ENCODE data around the gene ADRB2.

DNA sequence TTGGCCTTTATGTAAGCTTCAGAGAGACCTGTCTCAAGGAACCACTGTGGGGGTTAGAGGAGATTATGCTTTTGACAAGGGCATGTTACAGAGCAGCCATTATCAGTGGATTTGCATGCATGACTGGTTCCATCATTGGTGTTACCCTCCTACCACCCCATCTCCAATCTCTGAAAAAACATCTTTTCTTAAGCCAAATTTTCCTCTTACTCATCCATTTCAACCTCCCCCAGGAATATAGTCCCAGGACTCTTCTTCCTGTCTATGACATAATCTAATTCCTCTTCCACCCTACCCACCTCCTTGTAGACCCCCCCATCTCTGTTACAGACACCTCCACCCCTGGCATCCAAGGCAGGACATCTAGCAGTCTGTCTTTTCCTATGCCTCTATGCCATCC lies 33.1 kb upstream of the ADRB2 start:
- TF ChIP-seq, protein P1, sequence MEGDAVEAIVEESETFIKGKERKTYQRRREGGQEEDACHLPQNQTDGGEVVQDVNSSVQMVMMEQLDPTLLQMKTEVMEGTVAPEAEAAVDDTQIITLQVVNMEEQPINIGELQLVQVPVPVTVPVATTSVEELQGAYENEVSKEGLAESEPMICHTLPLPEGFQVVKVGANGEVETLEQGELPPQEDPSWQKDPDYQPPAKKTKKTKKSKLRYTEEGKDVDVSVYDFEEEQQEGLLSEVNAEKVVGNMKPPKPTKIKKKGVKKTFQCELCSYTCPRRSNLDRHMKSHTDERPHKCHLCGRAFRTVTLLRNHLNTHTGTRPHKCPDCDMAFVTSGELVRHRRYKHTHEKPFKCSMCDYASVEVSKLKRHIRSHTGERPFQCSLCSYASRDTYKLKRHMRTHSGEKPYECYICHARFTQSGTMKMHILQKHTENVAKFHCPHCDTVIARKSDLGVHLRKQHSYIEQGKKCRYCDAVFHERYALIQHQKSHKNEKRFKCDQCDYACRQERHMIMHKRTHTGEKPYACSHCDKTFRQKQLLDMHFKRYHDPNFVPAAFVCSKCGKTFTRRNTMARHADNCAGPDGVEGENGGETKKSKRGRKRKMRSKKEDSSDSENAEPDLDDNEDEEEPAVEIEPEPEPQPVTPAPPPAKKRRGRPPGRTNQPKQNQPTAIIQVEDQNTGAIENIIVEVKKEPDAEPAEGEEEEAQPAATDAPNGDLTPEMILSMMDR (IDR thresholded peaks at IDR 0.05; ENCODE audit: low read depth, low read length, missing input control), result no peak
- TF ChIP-seq, protein P2, sequence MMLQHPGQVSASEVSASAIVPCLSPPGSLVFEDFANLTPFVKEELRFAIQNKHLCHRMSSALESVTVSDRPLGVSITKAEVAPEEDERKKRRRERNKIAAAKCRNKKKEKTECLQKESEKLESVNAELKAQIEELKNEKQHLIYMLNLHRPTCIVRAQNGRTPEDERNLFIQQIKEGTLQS (IDR thresholded peaks at IDR 0.05), result no peak
- TF ChIP-seq FOXA2 (IDR thresholded peaks at IDR 0.05) (no peak), NR2F2 (IDR thresholded peaks at IDR 0.05) (no peak), EGR1 (IDR thresholded peaks at IDR 0.05; ENCODE audit: low read depth in 2 of 2) (no peak)
- TF ChIP-seq, protein P3, sequence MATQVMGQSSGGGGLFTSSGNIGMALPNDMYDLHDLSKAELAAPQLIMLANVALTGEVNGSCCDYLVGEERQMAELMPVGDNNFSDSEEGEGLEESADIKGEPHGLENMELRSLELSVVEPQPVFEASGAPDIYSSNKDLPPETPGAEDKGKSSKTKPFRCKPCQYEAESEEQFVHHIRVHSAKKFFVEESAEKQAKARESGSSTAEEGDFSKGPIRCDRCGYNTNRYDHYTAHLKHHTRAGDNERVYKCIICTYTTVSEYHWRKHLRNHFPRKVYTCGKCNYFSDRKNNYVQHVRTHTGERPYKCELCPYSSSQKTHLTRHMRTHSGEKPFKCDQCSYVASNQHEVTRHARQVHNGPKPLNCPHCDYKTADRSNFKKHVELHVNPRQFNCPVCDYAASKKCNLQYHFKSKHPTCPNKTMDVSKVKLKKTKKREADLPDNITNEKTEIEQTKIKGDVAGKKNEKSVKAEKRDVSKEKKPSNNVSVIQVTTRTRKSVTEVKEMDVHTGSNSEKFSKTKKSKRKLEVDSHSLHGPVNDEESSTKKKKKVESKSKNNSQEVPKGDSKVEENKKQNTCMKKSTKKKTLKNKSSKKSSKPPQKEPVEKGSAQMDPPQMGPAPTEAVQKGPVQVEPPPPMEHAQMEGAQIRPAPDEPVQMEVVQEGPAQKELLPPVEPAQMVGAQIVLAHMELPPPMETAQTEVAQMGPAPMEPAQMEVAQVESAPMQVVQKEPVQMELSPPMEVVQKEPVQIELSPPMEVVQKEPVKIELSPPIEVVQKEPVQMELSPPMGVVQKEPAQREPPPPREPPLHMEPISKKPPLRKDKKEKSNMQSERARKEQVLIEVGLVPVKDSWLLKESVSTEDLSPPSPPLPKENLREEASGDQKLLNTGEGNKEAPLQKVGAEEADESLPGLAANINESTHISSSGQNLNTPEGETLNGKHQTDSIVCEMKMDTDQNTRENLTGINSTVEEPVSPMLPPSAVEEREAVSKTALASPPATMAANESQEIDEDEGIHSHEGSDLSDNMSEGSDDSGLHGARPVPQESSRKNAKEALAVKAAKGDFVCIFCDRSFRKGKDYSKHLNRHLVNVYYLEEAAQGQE (IDR thresholded peaks at IDR 0.05), result no peak

Measured in liver (tissue), 3 donors.